LNCAP (cell line): ENCODE results near the gene GOLGA8F.
"Not testable (repeated sequence)": the region's sequence is repeated elsewhere in the genome, so short reads cannot be mapped to it uniquely, and the experiment has no call there.

Experiments
- TF ChIP-seq, protein P1 (sequence below): fragments of 450-650 bp; IDR thresholded peaks from 2 replicates; pipeline ENCODE4 v1.5.1; 2017; ENCODE audit warnings: mild to moderate bottlenecking

GOLGA8F gene, protein sequence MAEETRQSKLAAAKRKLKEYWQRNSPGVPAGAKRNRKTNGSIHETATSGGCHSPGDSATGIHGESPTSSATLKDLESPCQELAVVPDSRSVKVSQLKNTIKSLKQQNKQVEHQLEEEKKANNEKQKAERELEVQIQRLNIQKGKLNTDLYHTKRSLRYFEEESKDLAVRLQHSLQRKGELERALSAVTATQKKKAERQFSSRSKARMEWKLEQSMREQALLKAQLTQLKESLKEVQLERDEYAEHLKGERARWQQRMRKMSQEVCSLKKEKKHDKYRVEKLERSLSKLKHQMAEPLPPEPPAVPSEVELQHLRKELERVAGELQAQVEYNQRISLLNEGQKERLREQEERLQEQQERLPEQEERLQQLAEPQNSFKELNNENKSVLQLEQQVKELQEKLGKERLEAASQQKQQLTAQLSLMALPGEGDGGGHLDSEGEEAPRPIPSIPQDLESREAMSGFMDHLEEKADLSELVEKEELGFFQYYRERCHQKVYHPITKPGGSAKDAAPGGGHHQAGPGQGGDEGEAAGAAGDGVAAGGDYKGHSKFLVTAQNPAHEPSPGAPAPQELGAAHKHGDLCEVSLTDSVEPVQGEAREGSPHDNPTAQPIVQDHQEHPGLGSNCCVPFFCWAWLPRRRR

DNA sequence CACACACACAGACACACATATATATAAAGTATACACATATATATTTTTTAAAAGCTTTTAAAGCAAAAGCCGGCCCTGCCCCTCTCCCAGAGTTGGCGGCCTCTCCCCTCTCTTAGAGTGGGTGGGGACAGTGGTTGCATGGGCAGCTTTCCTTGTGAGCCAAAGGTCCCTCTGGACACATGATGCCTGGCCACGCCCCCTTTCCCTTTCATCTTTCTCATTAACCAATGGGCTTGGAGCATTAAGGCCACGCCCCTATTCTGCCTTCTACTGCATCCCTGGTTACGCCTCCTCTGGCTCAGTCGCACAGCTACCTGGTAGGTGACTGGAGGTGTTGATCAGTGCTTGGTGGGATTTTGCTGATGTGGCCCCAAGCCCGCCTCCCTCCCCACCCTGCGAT, at the start of gene GOLGA8F:
GOLGA8F (plus strand) TSS at position 301 of the 400 bp plus-strand sequence; CDS start at position 399, 98 bp downstream.
- TF ChIP-seq, protein P1, sequence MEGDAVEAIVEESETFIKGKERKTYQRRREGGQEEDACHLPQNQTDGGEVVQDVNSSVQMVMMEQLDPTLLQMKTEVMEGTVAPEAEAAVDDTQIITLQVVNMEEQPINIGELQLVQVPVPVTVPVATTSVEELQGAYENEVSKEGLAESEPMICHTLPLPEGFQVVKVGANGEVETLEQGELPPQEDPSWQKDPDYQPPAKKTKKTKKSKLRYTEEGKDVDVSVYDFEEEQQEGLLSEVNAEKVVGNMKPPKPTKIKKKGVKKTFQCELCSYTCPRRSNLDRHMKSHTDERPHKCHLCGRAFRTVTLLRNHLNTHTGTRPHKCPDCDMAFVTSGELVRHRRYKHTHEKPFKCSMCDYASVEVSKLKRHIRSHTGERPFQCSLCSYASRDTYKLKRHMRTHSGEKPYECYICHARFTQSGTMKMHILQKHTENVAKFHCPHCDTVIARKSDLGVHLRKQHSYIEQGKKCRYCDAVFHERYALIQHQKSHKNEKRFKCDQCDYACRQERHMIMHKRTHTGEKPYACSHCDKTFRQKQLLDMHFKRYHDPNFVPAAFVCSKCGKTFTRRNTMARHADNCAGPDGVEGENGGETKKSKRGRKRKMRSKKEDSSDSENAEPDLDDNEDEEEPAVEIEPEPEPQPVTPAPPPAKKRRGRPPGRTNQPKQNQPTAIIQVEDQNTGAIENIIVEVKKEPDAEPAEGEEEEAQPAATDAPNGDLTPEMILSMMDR, result not testable (repeated sequence)

DNA sequence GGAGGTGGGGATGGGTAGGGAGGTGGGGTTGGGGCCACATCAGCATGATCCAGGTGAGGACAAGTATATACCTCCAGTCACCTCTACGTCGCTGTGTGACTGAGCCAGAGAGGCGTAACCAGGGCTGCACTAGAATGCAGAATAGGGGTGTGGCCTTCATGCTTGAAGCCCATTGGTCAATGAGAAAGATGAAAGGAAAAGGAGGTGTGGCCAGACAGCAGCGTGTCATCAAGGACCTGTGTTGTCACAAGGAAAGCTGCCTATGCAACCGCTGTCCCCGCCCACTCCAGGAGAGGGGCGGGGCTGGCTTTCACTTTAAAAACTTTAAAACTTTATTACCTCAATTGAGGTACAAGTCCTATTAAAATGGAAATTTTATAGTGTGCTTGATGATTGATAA, 20.5 kb upstream of the GOLGA8F start, which contains the start of gene GOLGA6L24:
GOLGA6L24 (minus strand) TSS at position 101 of the 400 bp plus-strand sequence; CDS start at position 40, 61 bp downstream.
- TF ChIP-seq, protein P1, result not testable (repeated sequence)
